GM23338 (cell line): ENCODE results near the gene TMEM151B.

ENCODE experiments used
- CREB1 ChIP-seq: fragments of 250-450 bp; sonication (Bioruptor Pico); IDR thresholded peaks from 2 replicates; pipeline ENCODE4 v1.5.0; 2020; ENCODE audit warnings: low read depth, mild to moderate bottlenecking, moderate library complexity
- ETS1 ChIP-seq: IDR thresholded peaks from 2 replicates; pipeline ENCODE4 v1.6.1; 2016; ENCODE audit warnings: antibody characterized with exemption
- EZH2 ChIP-seq: fragments of 200-600 bp; sonication (generic); IDR thresholded peaks from one replicate; pipeline ENCODE4 v1.8.0; 2017; ENCODE audit warnings: antibody characterized with exemption, mild to moderate bottlenecking, low read depth; ENCODE audit not compliant: unreplicated experiment
- EZH2phosphoT487 ChIP-seq: fragments of 200-600 bp; sonication (generic); IDR thresholded peaks from one replicate; pipeline ENCODE4 v1.8.1; 2018; ENCODE audit warnings: antibody characterized with exemption; ENCODE audit not compliant: unreplicated experiment
- JUNB ChIP-seq: IDR thresholded peaks from one replicate; pipeline ENCODE4 v1.6.1; 2016; ENCODE audit warnings: antibody characterized with exemption; ENCODE audit not compliant: unreplicated experiment
- POLR2AphosphoS5 ChIP-seq: IDR thresholded peaks from 2 replicates; pipeline ENCODE4 v1.6.1; 2016; ENCODE audit warnings: antibody characterized with exemption, low read depth
- REST ChIP-seq: IDR thresholded peaks from one replicate; pipeline ENCODE4 v1.6.1; 2018; ENCODE audit warnings: antibody characterized with exemption; ENCODE audit not compliant: unreplicated experiment
- STAT1 ChIP-seq: IDR thresholded peaks from one replicate; pipeline ENCODE4 v1.6.1; 2016; ENCODE audit warnings: antibody characterized with exemption; ENCODE audit not compliant: unreplicated experiment
- ZNF331 ChIP-seq: fragments of 250-450 bp; sonication (Bioruptor Pico); IDR thresholded peaks from 2 replicates; pipeline ENCODE4 v1.5.0; 2020; ENCODE audit warnings: low read depth, mild to moderate bottlenecking, moderate library complexity
- TF ChIP-seq, protein P1 (sequence below), 2 experiments: fragments of 200-600 bp in 1 of 2; sonication (generic) in 1 of 2; conservative IDR thresholded peaks; 2 replicates each; pipeline versions ENCODE4 v1.5.1 to v1.6.1; 2016 to 2017; ENCODE audit warnings: antibody characterized with exemption in 2 of 2, low read depth in 2 of 2, mild to moderate bottlenecking in 2 of 2, moderate library complexity in 1 of 2

GRCh38 chr6:44265722-44266233 is 4.5 kb upstream of the TMEM151B start:
- TF ChIP-seq, protein P1, sequence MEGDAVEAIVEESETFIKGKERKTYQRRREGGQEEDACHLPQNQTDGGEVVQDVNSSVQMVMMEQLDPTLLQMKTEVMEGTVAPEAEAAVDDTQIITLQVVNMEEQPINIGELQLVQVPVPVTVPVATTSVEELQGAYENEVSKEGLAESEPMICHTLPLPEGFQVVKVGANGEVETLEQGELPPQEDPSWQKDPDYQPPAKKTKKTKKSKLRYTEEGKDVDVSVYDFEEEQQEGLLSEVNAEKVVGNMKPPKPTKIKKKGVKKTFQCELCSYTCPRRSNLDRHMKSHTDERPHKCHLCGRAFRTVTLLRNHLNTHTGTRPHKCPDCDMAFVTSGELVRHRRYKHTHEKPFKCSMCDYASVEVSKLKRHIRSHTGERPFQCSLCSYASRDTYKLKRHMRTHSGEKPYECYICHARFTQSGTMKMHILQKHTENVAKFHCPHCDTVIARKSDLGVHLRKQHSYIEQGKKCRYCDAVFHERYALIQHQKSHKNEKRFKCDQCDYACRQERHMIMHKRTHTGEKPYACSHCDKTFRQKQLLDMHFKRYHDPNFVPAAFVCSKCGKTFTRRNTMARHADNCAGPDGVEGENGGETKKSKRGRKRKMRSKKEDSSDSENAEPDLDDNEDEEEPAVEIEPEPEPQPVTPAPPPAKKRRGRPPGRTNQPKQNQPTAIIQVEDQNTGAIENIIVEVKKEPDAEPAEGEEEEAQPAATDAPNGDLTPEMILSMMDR (conservative IDR thresholded peaks at IDR 0.05; ENCODE audit: low read depth in 2 of 2) = no peak
- no peak for TF ChIP-seq ETS1
- no peak for TF ChIP-seq CREB1 (CRISPR knock-in tag)
- no peak for TF ChIP-seq REST
- TF ChIP-seq EZH2 = no peak
- no peak for TF ChIP-seq EZH2phosphoT487
- 0 out of 2 replicates have a peak, but pooled peaks have one; percentile 7 for TF ChIP-seq POLR2AphosphoS5
- no peak for TF ChIP-seq JUNB
- TF ChIP-seq STAT1 = no peak
- TF ChIP-seq ZNF331 = no peak
